Stimulated activated CD4-positive, alpha-beta T cell treated with anti-CD3 and anti-CD28 coated beads, Interleukin-4, amount 100 ng/mL, for 24 hours (primary cell): ENCODE results near the gene WASL.
"Not testable (repeated sequence)": the region's sequence is repeated elsewhere in the genome, so short reads cannot be mapped to it uniquely, and the experiment has no call there.

Source experiments
- DNase-seq: peaks from one replicate; pipeline ENCODE4 v3.0.0-alpha.2; 2020

The WASL gene

GRCh38 chr7:123748734-123749536, at the start of gene WASL:
TSS of gene WASL (minus strand) at chr7:123749003. CDS start at chr7:123748734, 269 bp downstream.
- peak; percentile 86 for DNase-seq

GRCh38 chr7:123797673-123798531, 49.1 kb upstream of the WASL start:
- DNase-seq: no peak

GRCh38 chr7:123796568-123796967, 47.8 kb upstream of the WASL start:
- no peak for DNase-seq

GRCh38 chr7:123795917-123796316, 47.1 kb upstream of the WASL start:
- DNase-seq: no peak

- DNase-seq: not testable (repeated sequence)
Measured at GRCh38 chr7:123795116-123795515, 46.3 kb upstream of the WASL start.

- no peak for DNase-seq
Measured at GRCh38 chr7:123792547-123792946, 43.7 kb upstream of the WASL start.

GRCh38 chr7:123791001-123791400, 42.2 kb upstream of the WASL start:
- no peak for DNase-seq

GRCh38 chr7:123789817-123790216, 41.0 kb upstream of the WASL start:
- DNase-seq: no peak

- DNase-seq: no peak
Measured at GRCh38 chr7:123789206-123789784, 40.5 kb upstream of the WASL start.

GRCh38 chr7:123788584-123788983, 39.8 kb upstream of the WASL start:
- DNase-seq: no peak

- no peak for DNase-seq
Measured at GRCh38 chr7:123787220-123788007, 38.6 kb upstream of the WASL start.

- DNase-seq: no peak
Measured at GRCh38 chr7:123784263-123784662, 35.5 kb upstream of the WASL start.

GRCh38 chr7:123783820-123784219, 35.0 kb upstream of the WASL start:
- no peak for DNase-seq

- DNase-seq: no peak
Measured at GRCh38 chr7:123782071-123782798, 33.4 kb upstream of the WASL start.

- DNase-seq: not testable (repeated sequence)
Measured at GRCh38 chr7:123780472-123780871, 31.7 kb upstream of the WASL start.

GRCh38 chr7:123774496-123774895, 25.7 kb upstream of the WASL start:
- no peak for DNase-seq

- DNase-seq: no peak
Measured at GRCh38 chr7:123773481-123773880, 24.7 kb upstream of the WASL start.

GRCh38 chr7:123772652-123773051, 23.8 kb upstream of the WASL start:
- DNase-seq: no peak

GRCh38 chr7:123771846-123772245, 23.0 kb upstream of the WASL start:
- no peak for DNase-seq

GRCh38 chr7:123771256-123771655, 22.5 kb upstream of the WASL start:
- DNase-seq: no peak

GRCh38 chr7:123770378-123770777, 21.6 kb upstream of the WASL start:
- no peak for DNase-seq

GRCh38 chr7:123769371-123769770, 20.6 kb upstream of the WASL start:
- no peak for DNase-seq
